Breast epithelium (tissue), 3 donors: ENCODE results near the gene DCAF10.

ENCODE experiments used
- CTCF ChIP-seq, 3 donors: fragments of 450-650 bp; IDR thresholded peaks; one replicate each; pipeline ENCODE4 v1.5.1; 2016 to 2017; ENCODE audit warnings: antibody characterized with exemption in 3 of 3, mild to moderate bottlenecking in 3 of 3, moderate library complexity in 3 of 3
- POLR2A ChIP-seq: fragments of 450-650 bp; IDR thresholded peaks from one replicate; pipeline ENCODE4 v1.6.1; 2016; ENCODE audit warnings: antibody characterized with exemption, mild to moderate bottlenecking, moderate library complexity
- POLR2AphosphoS5 ChIP-seq, 3 donors: sonication (generic); formaldehyde crosslinking; IDR thresholded peaks; one replicate each; pipeline ENCODE4 v1.6.1; 2017; ENCODE audit warnings: antibody characterized with exemption in 3 of 3

DNA sequence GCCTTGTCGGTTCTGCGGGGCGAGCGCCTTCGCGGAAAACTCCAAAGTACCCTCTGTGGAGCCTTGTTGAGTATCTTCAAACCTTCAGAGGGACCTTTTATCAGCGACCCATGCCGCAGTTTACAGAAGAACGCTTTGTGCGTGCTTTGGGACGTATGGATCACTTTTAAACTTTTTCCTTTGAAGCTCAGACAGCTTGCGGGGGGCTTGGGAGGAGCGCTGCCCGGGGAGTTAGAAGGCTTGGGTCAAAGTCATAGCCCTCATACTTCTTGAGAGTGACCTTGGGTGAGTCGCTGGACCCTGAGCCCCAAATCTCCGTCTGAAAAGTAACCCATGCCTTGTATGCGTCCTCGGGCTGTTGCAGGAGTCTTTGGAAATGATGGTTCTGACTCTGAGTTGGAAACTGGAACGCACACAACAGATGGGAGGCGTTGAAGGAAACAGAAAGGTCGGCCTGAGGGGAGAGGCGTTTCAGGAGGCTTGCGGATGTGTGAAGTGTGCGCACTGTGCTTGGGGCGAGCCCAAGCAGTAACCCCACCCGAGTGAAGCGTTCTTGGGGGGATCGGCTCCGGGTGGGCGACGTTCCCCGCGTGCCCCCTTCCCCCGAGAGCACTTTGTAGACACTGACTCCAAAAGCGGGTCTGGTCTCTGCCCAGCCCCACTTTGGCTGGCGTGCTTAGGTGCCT is 104.0 kb downstream of the DCAF10 start:
- TF ChIP-seq CTCF (IDR thresholded peaks at IDR 0.05) (peak in 1 of 3 donors; percentile 2), POLR2A (no peak), POLR2AphosphoS5 (IDR thresholded peaks at IDR 0.05) (no peak)
